B cell (primary cell): ENCODE results near the gene SEPHS2.

ENCODE experiments used
- EZH2 ChIP-seq: IDR thresholded peaks from 2 replicates; pipeline ENCODE4 v1.6.1; 2012; ENCODE audit warnings: borderline replicate concordance, low read depth, mild to moderate bottlenecking, moderate library complexity, low read length; ENCODE audit not compliant: insufficient read depth, poor library complexity, severe bottlenecking
- TF ChIP-seq, protein P1 (sequence below): fragments of 200-600 bp; IDR thresholded peaks from one replicate; pipeline ENCODE4 v1.8.0; 2022; ENCODE audit warnings: antibody characterized with exemption, mild to moderate bottlenecking

DNA sequence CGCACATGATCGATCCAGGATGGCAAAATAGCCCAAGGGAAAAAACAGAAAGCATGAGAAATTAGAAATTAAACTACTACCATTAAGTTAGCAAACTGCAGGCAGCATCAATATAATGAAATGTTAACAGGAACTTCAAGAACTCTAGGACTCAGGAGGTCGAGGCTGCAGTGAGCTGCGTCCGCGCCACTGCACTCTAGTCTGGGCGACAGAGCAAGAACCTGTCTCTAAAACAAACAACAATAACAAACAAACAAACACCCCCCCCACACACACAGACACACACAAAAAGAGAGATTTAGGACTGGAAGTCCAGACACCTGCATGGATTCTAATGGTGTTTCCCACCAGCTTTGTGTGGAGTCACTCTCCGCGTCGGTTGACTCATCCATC lies 525 bp upstream of the SEPHS2 start:
- TF ChIP-seq, protein P1, sequence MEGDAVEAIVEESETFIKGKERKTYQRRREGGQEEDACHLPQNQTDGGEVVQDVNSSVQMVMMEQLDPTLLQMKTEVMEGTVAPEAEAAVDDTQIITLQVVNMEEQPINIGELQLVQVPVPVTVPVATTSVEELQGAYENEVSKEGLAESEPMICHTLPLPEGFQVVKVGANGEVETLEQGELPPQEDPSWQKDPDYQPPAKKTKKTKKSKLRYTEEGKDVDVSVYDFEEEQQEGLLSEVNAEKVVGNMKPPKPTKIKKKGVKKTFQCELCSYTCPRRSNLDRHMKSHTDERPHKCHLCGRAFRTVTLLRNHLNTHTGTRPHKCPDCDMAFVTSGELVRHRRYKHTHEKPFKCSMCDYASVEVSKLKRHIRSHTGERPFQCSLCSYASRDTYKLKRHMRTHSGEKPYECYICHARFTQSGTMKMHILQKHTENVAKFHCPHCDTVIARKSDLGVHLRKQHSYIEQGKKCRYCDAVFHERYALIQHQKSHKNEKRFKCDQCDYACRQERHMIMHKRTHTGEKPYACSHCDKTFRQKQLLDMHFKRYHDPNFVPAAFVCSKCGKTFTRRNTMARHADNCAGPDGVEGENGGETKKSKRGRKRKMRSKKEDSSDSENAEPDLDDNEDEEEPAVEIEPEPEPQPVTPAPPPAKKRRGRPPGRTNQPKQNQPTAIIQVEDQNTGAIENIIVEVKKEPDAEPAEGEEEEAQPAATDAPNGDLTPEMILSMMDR: no peak
- no peak for TF ChIP-seq EZH2
